Non-pigmented ciliary epithelial cell (primary cell): ENCODE data around the gene CDH9.

Source experiments
- DNase-seq: peaks from one replicate; pipeline ENCODE4 v3.0.0-alpha.2; 2010; ENCODE audit warnings: low read depth

Gene CDH9, protein sequence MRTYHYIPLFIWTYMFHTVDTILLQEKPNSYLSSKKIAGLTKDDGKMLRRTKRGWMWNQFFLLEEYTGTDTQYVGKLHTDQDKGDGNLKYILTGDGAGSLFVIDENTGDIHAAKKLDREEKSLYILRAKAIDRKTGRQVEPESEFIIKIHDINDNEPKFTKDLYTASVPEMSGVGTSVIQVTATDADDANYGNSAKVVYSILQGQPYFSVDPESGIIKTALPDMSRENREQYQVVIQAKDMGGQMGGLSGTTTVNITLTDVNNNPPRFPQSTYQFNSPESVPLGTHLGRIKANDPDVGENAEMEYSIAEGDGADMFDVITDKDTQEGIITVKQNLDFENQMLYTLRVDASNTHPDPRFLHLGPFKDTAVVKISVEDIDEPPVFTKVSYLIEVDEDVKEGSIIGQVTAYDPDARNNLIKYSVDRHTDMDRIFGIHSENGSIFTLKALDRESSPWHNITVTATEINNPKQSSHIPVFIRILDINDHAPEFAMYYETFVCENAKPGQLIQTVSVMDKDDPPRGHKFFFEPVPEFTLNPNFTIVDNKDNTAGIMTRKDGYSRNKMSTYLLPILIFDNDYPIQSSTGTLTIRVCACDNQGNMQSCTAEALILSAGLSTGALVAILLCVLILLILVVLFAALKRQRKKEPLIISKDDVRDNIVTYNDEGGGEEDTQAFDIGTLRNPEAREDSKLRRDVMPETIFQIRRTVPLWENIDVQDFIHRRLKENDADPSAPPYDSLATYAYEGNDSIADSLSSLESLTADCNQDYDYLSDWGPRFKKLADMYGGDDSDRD

DNA sequence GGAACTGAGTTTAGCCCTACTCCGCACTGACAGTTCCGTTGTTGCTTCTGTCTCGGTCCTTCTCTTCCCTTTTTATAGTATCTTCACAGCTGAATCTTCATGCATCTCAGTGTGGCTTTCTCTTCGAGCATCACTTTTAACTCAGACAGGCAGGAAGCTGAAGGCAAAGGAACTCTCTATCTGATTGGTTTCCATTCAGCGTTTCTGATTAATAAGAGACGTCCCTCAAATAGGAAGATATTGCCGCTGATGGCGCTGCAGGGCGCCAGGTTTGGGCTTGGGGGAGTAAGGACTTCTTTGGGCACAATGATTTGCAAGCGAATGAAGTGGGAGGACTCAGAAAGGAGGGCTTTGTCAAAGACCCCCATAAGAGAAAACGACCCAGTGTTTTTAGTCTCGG is at the start of gene CDH9:
TSS of gene CDH9 (minus strand) at position 111 of the 400 bp plus-strand sequence. CDS start 50,253 bp downstream, outside the sequence.
- no peak for DNase-seq

DNA sequence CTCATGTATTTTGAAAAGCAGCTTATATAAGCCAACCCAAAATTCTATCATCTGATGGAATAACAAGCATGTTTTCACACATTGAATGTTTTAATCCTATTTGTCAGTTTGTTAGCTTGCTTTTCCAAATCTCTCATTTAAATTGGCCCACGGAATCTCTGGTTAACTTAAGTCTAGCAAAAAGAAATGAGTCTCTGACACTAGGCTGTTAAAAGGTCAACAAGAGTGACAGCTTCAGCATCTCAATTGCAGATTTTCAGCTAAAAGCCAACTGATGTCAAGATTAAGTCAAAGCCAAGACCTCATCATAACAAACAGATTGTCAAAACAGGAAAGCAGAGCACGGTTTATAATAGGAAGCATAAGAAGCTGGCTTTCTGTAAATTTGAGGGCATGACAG is 49.4 kb upstream of the CDH9 start:
- DNase-seq = no peak

DNA sequence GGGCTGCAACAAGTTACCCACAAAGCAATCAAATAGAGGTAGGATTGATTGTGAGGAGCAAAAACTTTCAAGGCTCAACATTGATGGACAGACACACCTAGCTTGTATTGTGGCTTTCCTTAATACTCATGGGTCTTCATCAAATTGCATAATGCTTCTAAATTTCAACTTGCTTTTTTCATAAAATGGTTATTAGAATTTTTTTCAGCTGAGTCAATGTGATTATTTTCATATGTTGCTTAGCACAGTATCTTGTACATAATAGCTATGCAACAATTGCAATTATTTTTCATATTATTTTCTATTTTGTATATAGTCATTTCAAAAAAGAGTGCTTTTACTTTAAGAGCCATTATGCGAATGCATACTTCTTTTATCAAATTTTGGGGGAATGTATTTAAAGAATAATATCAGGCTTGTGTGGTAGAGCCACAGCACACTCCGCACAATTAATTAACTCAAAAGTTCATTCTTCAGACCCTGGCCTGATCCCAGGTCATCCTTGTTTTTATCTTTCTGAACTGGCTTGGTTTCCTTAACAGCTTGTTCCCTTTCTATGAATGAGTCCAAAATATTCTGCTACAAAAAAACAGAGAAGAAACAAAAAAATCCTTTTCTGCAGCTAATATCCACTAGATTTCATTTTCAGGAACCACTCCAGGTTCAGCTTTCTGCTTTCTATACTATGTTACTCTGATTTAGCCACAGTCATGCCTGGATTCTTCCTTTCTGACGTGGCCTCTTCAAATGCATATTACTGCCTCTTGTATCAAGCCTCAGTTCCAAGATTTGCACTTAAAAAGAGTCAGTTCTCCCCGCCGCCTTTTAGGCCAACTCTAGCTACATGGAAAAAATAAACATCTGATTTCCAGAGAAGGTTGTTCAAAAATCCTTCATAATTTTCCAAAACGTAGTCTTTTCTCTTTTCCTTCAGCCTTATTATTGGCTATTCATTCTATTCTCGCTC is 45.3 kb upstream of the CDH9 start:
- DNase-seq = no peak

DNA sequence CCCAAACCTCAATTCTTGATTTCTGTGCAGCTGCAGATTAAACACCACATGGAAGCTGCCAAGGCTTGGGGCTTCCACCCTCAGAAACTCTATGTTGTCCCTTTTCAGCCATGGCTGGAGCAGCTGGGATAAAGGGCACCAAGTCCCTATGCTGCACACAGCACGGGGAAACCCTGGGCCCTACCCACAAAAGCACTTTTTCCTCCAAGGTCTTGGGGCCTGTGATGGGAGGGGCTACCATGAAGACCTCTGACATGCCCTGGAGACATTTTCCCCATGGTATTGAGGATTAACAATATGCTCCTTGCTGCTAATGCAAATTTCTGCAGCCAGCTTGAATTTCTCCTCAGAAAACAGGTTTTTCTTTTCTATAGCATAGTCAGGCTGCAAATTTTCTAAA is 41.8 kb upstream of the CDH9 start:
- no peak for DNase-seq

DNA sequence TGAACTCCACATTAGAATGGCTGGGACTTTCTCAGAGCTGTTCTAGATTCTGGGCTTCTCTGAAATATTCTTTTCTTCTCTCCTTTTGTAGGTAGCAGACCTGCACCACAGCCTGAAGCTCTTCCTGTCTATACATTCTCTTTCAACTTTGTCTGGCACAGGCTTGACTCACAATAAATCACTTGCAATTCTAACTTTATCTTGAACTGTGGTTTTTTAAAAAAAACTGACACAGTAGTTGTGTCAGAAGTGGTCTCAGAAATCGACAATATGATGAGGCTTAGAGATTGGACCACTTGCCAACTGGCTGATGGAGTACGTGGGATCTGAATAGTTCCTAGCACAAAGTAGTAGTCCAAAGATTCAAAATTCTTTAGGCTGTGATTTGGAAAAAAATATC is 24.1 kb upstream of the CDH9 start:
- peak; percentile 8 for DNase-seq

DNA sequence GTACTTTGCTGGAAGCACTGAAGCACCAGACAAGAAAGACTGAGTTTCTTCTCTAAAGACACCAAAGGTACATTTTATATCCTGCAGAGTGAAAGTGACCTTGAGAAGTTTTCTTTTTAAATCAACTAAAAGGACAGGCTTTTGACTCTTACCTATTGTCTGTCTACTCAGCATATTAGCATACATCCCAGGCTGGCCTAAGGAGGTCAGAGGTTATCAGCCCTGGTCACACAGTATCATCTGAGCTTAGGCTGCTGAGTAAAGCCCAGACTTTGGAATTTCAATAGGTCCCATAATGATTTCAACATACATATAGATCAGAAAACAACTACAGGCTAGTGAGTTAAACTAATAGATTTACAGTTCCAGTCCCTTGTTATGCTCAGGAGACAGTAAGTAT is 10.1 kb upstream of the CDH9 start:
- no peak for DNase-seq

DNA sequence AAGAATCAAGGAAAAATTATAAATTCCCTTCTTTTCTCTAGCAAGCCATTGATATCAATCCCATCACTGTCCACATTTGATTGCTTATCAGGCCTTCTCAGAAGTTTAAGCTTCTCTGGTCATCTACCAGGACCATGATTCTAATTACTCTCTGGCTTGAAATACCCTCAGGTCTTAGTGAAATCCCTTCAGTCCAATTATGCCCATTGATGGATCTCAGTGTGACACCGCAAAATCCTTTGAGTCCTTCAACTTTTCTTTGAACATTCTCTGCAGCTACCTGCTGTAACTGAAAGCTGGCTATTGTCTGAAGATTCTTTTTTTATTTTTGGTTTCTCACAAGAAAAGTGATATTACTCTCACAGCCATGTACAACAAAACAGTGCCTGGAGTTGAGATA is 3.0 kb upstream of the CDH9 start:
- no peak for DNase-seq

DNA sequence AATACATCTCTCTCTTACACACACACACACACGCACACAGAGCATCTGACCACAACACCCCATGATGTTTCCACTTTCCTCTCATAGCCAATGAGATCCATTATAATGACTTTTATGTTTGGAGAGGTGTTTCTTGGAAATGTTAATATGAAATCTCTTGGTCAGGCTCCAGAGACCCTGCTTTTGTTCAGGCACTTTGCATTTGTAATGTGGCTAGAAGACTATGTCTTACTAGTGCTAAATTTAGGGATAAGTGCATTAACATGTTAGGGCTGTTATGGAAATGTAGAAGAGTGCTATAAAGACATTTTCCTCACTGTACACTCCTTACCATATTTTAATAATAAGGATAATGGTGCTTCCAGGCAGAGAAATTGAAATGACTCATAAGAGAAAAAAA is 3.8 kb downstream of the CDH9 start:
- no peak for DNase-seq

DNA sequence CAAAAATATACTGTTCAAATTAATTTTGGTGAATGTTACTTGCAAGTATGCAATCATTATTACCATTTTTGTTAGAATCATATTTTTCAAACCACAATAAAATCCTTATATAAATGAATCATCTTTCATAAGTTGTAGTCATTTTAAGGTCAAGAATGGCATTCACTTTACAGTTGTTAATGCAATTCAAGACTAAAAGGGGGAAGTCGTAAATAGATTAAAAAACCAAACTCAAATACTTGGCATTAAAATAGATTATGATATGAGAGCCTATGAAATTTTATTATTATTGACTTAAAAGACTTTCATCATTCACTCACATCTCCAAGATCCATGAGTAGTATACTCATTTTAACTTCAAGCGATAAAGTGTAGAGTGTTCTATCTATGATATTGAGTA is 11.6 kb downstream of the CDH9 start:
- DNase-seq = no peak

DNA sequence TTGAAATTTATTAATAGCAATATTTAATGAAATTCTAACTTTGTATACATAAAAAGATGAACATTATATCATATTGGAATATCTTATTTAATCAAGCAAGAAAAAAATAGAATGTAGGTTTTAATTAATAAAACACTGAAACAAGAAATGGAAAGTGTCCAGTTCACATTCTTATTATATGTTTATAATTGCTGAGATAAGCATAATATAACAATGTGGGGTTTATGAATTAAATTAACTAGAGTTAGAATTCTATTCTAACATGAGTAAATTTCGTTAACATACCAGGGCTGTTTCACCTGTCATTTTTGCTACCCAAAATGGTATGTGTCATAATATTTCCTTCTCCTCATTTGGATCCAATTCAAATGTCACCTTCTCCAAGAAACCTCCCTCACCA is 12.3 kb downstream of the CDH9 start:
- DNase-seq = no peak

DNA sequence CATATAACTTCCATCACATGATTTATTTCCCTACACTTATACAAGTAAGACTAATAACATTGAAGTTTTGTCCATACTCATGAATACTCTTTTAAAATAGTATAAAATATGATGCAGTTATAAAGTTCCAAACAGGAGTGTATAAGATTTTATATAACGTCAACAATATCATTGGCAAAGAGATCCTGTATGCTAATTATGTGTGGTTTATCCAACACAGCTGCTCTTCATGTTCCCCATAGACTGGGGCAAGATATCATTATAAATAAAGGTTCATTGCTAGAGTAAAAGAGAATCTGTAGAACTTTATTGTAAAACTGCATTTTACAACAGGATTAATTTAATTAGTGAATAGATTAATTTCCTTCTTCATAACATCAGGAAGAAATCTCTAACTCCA is 16.9 kb downstream of the CDH9 start:
- no peak for DNase-seq

DNA sequence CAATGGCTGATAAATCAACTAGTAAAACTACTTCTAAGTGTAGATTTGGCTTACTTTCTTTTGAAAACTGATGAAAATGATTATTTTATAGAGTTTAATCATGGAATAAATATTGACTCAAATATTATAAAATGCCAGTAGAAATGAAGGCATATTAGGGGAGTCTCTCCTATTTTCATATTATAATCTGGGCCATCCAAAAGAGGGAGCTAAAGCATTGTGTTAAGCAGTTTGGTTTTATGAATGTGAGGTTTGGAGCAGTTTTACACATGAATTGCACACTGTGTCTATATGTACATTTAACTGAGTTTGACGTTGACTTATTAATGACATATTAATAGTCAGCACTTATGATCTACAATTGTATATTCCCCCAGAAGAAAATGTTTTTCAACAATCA is 17.4 kb downstream of the CDH9 start:
- DNase-seq = no peak

DNA sequence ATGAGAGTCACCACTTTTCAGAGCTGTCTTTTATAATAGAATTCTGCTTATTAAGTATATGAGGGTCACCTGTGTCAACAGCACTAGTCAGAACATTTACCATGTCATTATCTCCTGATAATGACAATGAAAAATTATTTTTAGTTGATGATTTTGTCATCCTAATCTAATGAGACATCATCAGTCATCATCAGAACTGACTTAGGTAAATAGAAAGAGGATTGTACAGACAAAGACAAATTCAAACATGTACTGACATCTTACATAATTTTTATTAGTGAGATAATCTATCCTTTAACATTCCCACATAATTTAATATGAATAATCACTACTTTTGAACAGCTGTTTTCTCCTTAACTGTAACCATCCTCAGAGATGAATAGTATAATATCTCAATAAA is 22.6 kb downstream of the CDH9 start:
- no peak for DNase-seq

DNA sequence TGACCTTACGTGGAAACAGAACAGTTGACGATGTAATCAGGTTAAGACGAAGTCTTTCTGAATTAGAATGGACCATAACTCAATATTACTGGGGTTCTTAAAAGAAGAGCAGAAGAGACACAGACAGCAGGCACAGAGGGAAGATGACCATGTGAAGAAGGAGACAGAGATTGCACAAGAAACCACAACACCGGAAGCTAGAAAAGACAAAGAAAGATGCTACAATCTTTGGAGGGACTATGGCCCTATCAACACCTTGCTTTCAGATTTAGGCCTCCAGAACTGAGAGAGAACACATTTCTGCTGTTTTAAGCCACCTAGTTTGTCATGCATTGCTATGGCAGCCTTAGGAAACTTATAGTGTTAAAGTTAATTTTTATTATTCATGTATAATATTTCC is 27.1 kb downstream of the CDH9 start:
- DNase-seq = no peak

DNA sequence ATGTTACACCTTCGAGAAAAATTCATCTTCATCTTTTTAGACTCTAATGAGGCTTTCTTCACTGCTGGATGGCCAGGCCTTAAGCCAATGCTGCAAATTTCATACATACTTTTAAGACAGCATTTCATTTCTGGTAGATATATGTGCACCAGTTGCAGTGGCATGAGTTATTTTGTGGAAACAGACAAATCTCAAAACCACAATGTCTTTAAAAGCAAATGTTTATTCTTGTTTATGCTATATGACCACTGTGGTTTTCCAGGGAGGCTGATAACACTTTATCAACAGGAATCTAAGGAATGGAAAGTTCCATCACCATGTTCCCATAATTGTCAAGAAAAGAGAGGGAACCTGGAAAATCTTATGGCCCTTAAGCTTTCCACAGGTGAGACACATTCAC is 27.7 kb downstream of the CDH9 start:
- DNase-seq = no peak

DNA sequence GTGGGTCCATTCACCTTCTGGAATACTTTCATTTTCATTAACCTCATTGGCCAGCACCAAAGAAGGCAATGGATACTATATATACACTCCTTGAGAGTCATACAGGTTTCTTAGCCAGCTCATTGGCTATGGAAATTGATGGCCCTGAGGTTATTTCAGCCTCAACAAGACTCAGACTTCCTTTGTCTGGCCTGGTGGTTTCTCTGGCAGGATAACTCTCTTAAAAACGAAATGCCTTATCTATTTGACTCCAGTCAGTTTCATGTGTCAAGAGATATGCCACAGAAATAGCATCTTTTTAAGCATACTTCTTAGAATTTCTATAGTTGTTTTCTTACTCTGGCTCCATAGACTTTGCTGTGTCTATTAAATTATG is 28.9 kb downstream of the CDH9 start:
- DNase-seq = no peak

DNA sequence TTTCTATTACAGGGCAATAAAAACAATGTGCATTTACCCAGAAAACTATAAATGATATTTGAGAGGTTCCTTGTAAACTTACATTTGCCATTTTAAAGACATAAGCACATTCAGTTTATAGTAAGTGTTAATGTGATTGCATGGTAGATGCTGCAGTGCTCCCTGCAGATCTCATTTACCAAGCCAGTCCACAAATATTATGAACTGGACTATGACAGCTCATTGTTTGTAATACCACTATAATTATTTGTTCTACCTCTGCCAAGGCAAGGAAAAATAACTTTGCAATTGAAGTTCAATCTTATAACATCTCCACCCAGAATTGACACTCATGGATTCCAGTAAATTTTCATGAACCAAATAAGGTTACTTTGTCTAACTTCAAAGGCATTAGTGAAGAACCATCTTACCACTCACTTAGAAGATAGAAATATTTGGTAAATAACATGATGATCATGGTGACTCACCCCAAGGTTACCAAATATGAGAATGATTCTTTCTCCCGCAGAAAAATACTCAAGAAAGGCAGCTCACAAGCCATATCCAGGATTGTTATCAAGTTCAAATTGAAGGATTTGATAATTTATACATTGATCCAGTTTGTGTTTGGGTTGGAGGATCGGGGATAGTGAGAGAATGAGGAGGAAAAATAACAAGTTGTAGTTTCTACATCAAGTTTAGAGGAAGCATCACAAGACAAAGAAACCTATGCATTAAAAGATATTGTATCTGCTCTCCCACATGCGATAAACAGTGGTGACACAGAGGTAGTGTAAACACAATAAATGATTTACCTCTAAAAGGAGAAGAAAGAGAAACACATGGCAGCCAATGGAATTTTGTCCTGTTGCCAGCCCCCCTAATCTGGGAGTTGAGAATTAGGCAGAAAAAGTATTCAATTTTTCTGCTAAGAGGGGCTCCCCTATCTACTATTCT is 29.5 kb downstream of the CDH9 start:
- DNase-seq = no peak

DNA sequence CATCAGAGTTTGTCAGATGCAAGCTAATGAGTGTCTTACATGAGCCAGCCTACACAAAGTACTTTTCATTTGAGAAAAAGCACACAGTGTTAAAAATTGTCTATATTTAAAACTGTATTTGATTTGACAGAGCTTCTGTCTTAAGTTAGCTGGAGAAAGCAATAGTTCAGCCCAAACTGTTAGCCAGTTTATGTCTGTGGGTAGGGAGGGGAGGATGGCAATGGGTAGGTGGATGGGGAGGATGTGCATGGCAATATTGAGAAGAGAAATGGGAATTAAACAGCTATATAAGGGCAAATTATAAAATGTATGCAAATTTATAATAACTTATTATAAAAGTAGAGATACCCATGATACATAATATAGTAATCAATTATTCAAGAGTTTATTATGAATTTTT is 31.3 kb downstream of the CDH9 start:
- no peak for DNase-seq

DNA sequence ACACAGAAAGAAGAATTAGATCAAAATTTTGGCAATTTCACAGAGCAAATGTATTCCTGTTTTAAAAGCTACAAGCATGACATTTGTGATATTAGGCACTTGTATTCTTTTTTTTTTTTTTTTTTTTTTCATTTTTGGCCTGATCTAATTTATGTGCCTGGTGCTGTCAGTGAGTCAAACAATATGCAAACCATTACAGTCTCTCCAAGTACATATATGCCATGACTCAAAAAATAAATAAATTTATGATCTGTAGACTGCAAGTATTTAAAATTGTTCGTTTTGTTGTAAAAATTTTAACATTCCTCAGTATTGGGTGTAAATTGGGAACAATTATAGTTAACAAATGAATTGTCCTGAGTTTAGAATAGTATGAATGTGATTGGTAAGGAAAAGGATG is 51.4 kb downstream of the CDH9 start:
- no peak for DNase-seq

DNA sequence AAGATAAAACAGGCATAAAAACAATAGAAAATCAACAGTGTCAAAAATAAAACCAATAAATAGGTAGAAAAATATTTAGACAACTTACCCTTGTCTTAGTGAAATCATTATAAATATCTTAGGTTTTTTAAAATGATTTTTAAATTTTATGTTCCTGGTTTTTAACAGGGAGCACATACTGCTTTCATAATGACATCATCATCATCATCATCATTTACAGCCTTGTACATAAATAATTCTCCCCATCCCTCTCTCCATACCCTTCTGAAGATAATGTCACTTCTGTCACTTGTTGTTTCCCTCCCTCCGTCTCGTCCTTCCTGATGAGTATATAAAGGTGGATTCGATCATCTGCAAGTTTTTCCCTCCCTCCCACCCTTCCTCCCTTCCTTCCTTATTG is 56.6 kb downstream of the CDH9 start:
- no peak for DNase-seq

DNA sequence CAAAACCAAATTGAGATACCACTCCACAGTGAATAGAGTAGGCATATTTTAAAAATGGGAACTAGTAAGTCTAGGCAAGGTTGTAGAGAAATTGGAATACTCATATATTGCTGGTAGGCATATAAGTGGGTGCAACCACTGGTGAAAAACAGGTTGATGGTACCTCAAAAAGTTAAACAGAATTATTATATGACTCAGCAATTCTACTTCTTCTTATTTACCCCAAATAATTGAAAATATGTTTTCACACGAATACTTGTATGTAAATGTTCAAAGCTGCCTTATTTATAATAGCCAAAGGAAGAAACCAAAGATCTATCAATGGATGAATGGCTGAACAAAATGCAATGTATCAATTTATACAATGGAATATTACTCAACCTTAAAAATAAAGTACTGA is 79.1 kb downstream of the CDH9 start:
- DNase-seq = no peak
